Suprapubic skin (tissue), 4 donors: ENCODE measurements around the gene PNPLA1. TPM values are rescaled to one million over a fixed set of nuclear protein-coding genes. Genes with fewer than 3 reads are reported as not detected.

Experiments
- DNase-seq, 2 donors: peaks; one replicate each; pipeline ENCODE4 v3.0.0-alpha.2; 2019; ENCODE audit warnings: low spot score in 2 of 2
- H3K27ac ChIP-seq: fragments of 200-600 bp; sonication (generic); one replicate; pipeline ENCODE4 v1.5.1; 2019
- H3K27me3 ChIP-seq: fragments of 200-600 bp; sonication (generic); one replicate; pipeline ENCODE4 v1.5.1; 2019
- H3K36me3 ChIP-seq: fragments of 200-600 bp; sonication (generic); one replicate; pipeline ENCODE4 v1.5.1; 2019
- H3K4me1 ChIP-seq: fragments of 200-600 bp; sonication (generic); one replicate; pipeline ENCODE4 v1.5.1; 2019
- H3K4me3 ChIP-seq: fragments of 200-600 bp; sonication (generic); one replicate; pipeline ENCODE4 v1.5.1; 2019; ENCODE audit warnings: mild to moderate bottlenecking
- H3K9me3 ChIP-seq: fragments of 200-600 bp; sonication (generic); one replicate; pipeline ENCODE4 v1.5.1; 2019
- EP300 ChIP-seq: sonication (generic); formaldehyde crosslinking; IDR thresholded peaks from one replicate; pipeline ENCODE4 v1.6.1; 2017; ENCODE audit warnings: antibody characterized with exemption
- POLR2A ChIP-seq, 2 donors: fragments of 450-650 bp; IDR thresholded peaks; one replicate each; pipeline ENCODE4 v1.6.1; 2017; ENCODE audit warnings: antibody characterized with exemption in 2 of 2, mild to moderate bottlenecking in 2 of 2, moderate library complexity in 2 of 2
- POLR2AphosphoS5 ChIP-seq, 3 donors: sonication (generic); formaldehyde crosslinking; IDR thresholded peaks; one replicate each; pipeline ENCODE4 v1.6.1; 2017; ENCODE audit warnings: antibody characterized with exemption in 3 of 3
- WGBS: methylation state at CpG from one replicate; pipeline ENCODE4 v1.1.5; 2018; 5-methylcytosine and 5-hydroxymethylcytosine counted together
- total RNA-seq, 4 donors: library from RNA; depleted of rRNA; stranded (reverse); fragments of >200 nt; gene quantifications; one replicate each; pipeline ENCODE4 v1.1.0, GENCODE V29; 2016
- TF ChIP-seq, protein P1 (sequence below), 2 donors: fragments of 200-600 bp in 1 of 2; fragments of 450-650 bp in 1 of 2; sonication (generic) in 1 of 2; IDR thresholded peaks; one replicate each; pipeline ENCODE4 v1.5.1; 2016 to 2019; ENCODE audit warnings: antibody characterized with exemption in 2 of 2, mild to moderate bottlenecking in 1 of 2, moderate library complexity in 1 of 2

The PNPLA1 gene
- total RNA-seq, 4 donors from 2014 or later: 15.7 to 40.3 (median 32.9) TPM

DNA sequence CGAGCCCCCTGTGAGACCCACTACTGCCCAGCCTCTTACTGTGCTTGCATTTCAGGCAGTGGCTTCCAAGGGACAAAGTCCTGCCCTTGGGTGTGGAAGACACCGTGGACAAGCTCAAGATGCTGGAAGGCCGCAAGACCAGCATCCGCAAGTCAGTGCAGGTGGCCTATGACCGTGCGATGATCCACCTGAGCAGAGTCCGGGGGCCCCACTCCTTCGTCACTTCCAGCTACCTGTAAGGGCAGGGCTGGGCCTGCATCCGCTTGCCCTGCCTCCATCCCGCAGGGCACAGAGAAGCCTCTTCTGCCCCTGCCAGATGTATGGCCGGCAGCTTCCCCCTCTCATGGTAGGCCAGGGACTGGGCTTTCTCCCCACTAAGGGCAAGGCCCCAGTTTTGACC is 39.5 kb upstream of the PNPLA1 start:
- Histone ChIP-seq H3K27me3 (no peaks in the 10 kb centered on the region), H3K4me1 (peaks cover 9% of the 10 kb centered on the region), H3K36me3 (peaks cover 75% of the 10 kb centered on the region), H3K9me3 (no peaks in the 10 kb centered on the region), H3K4me3 (no peak overlapping the region), H3K27ac (no peak overlapping the region)
- no peak for DNase-seq
- 80% methylated on average over 7 of the region's 11 CpGs for WGBS
- TF ChIP-seq POLR2AphosphoS5 (IDR thresholded peaks at IDR 0.05): no peak
- TF ChIP-seq, protein P1, sequence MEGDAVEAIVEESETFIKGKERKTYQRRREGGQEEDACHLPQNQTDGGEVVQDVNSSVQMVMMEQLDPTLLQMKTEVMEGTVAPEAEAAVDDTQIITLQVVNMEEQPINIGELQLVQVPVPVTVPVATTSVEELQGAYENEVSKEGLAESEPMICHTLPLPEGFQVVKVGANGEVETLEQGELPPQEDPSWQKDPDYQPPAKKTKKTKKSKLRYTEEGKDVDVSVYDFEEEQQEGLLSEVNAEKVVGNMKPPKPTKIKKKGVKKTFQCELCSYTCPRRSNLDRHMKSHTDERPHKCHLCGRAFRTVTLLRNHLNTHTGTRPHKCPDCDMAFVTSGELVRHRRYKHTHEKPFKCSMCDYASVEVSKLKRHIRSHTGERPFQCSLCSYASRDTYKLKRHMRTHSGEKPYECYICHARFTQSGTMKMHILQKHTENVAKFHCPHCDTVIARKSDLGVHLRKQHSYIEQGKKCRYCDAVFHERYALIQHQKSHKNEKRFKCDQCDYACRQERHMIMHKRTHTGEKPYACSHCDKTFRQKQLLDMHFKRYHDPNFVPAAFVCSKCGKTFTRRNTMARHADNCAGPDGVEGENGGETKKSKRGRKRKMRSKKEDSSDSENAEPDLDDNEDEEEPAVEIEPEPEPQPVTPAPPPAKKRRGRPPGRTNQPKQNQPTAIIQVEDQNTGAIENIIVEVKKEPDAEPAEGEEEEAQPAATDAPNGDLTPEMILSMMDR (IDR thresholded peaks at IDR 0.05): no peak
- TF ChIP-seq POLR2A (IDR thresholded peaks at IDR 0.05): no peak
- no peak for TF ChIP-seq EP300

DNA sequence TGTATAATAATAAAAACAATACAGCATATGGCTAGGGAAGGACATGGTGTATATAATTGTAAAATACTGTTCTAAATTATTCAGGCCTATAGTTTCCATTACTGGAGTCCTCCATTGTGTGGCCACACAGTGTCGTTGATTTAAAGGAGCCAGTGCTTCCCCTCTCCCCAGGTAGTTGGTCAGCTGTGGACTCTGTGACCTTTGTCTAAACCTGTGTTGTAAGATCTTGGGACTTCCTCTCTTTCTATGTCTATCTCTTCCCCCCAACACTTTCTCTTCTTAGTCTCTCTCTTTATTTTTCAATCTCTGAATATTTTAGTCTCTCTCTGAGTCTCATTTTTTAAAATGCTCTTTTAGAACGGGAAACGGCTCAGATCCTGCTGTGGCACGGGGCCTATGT is 37.7 kb upstream of the PNPLA1 start:
- Histone ChIP-seq H3K4me1 (peaks cover 9% of the 10 kb centered on the region), H3K36me3 (peaks cover 64% of the 10 kb centered on the region), H3K27ac (no peak overlapping the region), H3K27me3 (no peaks in the 10 kb centered on the region), H3K9me3 (no peaks in the 10 kb centered on the region), H3K4me3 (no peak overlapping the region)
- WGBS: 88% methylated on average over 4 of the region's 4 CpGs
- DNase-seq: no peak
- no peak for TF ChIP-seq EP300
- no peak for TF ChIP-seq POLR2AphosphoS5 (IDR thresholded peaks at IDR 0.05)
- TF ChIP-seq POLR2A (IDR thresholded peaks at IDR 0.05): no peak
- TF ChIP-seq, protein P1 (IDR thresholded peaks at IDR 0.05): no peak

DNA sequence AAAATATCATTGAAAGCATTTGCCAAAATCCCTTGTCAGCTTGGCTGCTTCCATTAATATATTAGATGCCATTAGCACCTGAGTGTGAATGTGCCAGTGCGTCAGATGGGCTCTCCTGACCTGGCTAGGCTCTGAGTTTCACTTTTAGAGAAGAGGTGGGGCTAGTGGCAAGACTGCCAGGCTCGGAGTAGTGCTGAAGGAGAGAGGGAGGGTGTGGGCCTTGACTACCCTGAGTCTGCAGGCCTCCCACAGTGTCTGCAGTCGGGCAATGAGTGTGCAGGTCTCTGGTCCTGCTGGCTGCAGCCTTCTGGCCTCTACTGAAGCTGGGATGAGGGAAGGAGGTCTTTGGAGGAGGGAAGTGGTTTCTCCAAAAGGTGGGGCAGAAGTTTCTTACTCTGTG is 34.6 kb upstream of the PNPLA1 start:
- Histone ChIP-seq H3K9me3 (no peaks in the 10 kb centered on the region), H3K27me3 (no peaks in the 10 kb centered on the region), H3K27ac (no peak overlapping the region), H3K36me3 (peaks cover 36% of the 10 kb centered on the region), H3K4me1 (peaks cover 5% of the 10 kb centered on the region), H3K4me3 (no peak overlapping the region)
- TF ChIP-seq EP300: no peak
- TF ChIP-seq POLR2A (IDR thresholded peaks at IDR 0.05): no peak
- TF ChIP-seq, protein P1 (IDR thresholded peaks at IDR 0.05): no peak
- no peak for DNase-seq
- 38% methylated on average over 3 of the region's 3 CpGs for WGBS

DNA sequence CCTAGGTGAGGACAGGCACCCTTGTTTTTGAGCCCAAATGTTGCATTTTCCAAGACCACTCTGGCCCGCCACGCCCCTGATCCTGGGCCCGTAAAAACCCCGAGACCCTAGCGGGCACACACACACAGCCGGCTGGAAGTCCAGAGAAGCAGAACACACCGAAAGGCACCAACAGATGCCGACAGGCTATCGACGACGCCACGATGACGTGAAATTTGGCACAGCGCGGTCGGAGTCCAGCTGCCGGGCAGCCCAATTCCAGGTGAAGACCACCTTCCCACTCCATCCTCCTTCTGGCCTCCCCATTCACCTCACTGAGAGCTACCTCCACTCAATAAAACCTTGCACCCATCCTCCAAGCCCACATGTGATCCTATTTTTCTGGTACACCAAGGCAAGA is 34.0 kb upstream of the PNPLA1 start:
- no peaks in the 10 kb centered on the region for H3K27me3 ChIP-seq
- no peak overlapping the region for H3K27ac ChIP-seq
- H3K9me3 ChIP-seq: no peaks in the 10 kb centered on the region
- 95% methylated on average over 17 of the region's 17 CpGs for WGBS
- H3K4me3 ChIP-seq: no peak overlapping the region
- TF ChIP-seq, protein P1 (IDR thresholded peaks at IDR 0.05): no peak
- TF ChIP-seq POLR2AphosphoS5 (IDR thresholded peaks at IDR 0.05): no peak
- no peak for TF ChIP-seq POLR2A (IDR thresholded peaks at IDR 0.05)
- no peak for TF ChIP-seq EP300
- DNase-seq: no peak
- H3K4me1 ChIP-seq: peaks cover 5% of the 10 kb centered on the region
- peaks cover 30% of the 10 kb centered on the region for H3K36me3 ChIP-seq

DNA sequence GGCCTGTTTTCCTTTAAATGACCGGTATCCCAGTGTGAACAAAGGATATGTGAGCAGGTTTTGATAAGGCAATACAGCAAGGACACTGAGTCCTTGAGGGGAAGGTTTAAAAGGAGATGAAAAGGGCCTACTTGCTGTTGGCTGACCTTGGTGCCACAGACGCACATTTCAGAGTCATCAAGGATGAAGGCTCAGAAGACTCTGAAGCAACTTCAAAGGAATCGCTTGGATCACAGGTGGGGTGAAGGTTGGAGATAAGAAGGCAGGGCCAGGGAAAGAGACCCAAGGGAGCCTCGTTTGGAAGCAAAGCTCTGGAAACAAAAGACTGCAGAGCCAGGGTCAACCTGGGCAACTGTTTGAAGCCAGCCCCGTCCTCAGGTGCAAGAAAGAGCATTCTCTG is 30.1 kb upstream of the PNPLA1 start:
- Histone ChIP-seq H3K27ac (no peak overlapping the region), H3K4me3 (no peak overlapping the region), H3K4me1 (peaks cover 5% of the 10 kb centered on the region), H3K36me3 (peaks cover 4% of the 10 kb centered on the region), H3K27me3 (no peaks in the 10 kb centered on the region), H3K9me3 (no peaks in the 10 kb centered on the region)
- TF ChIP-seq POLR2AphosphoS5 (IDR thresholded peaks at IDR 0.05) (no peak), EP300 (no peak), POLR2A (IDR thresholded peaks at IDR 0.05) (no peak)
- TF ChIP-seq, protein P1 (IDR thresholded peaks at IDR 0.05): no peak
- 82% methylated on average over 5 of the region's 5 CpGs for WGBS
- no peak for DNase-seq
